Spleen (tissue), 7 donors: Measurements from ENCODE around the gene LRRC53.

Experiments
- CTCF ChIP-seq, 11 experiments: fragments of 200-600 bp in 7 of 11; fragments of 450-650 bp in 4 of 11; sonication (generic) in 4 of 11; IDR thresholded peaks in 8 of 11; conservative IDR thresholded peaks in 3 of 11; 1 replicate in 7 of 11; 2 replicates in 4 of 11; pipeline versions ENCODE4 v1.4.0 to v1.8.0; 2016 to 2021; ENCODE audit warnings: antibody characterized with exemption in 11 of 11, inconsistent platforms in 4 of 11, mild to moderate bottlenecking in 1 of 11
- POLR2A ChIP-seq, 3 donors: fragments of 450-650 bp; IDR thresholded peaks; one replicate each; pipeline ENCODE4 v1.5.1; 2017; ENCODE audit warnings: antibody characterized with exemption in 3 of 3, mild to moderate bottlenecking in 1 of 3
- donor health status: DM: no; HTN: no; CAD: no; lungs with moderate emphysema.
- donor health status: DM: no; HTN: no; CAD: no.
- donor health status: DM: no; HTN: no; CAD: no.

GRCh38 chr1:74528123-74528522, 15.7 kb upstream of the LRRC53 start:
- TF ChIP-seq POLR2A (IDR thresholded peaks at IDR 0.05), result no peak
- TF ChIP-seq CTCF (IDR thresholded peaks at IDR 0.05 in 8 of 11, conservative IDR thresholded peaks at IDR 0.05 in 3 of 11), result no peak
